DMS153 treated with DMSO at 0.1 percent for 48 hours (cell line): ENCODE results near the gene SPTBN2.
"Not testable (repeated sequence)": the region's sequence is repeated elsewhere in the genome, so short reads cannot be mapped to it uniquely, and the experiment has no call there.

ENCODE experiments used
- DNase-seq: peaks from one replicate; lab custom pipeline; 2025; ENCODE audit not compliant: unreplicated experiment; lab: John Stamatoyannopoulos, UW

Gene SPTBN2

DNA sequence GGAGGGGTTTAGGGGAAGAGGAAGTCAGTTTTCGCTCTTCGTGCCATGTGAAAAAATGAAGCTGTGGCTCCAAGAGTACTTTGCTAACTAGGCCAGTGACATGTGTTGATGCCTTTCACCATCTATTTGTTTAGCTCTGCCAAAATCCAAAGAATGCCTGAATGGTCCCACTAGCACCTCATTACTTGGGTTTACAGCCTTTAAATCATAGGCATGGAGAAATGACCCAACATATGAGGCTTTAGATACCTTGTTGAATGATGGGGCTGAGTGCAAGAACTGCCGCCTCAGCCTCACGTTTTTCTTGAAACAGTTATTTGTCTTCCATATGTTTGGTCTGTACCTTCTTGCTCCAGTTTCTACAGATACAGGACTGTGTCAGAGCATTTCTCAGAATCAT is 82.2 kb downstream of the SPTBN2 start:
- DNase-seq = no peak

DNA sequence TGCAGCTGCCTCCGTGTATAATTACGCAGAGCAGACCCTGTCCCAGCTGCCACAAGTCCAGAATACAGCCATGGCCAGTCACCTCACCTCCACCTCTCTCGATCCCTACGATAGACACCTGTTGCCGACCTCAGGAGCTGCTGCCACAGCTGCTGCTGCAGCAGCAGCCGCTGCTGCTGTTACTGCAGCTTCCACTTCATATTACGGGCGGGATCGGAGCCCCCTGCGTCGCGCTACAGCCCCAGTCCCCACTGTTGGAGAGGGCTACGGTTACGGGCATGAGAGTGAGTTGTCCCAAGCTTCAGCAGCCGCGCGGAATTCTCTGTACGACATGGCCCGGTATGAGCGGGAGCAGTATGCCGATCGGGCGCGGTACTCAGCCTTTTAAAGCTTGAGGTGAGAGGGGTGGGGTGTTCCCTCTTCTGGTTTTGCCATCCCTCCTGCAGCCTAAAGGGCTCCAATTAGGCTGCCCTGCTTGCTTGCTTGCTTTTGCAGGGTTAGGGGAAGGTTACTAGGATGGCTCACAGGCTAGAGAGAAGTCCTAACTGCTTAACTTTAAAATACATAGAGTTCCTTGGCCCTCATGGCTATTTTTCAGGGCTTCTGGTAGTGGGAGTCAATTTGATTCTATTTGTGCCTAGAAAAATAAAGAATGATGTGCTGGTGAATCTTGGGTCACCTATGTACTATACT is 85.1 kb downstream of the SPTBN2 start:
- DNase-seq = no peak

DNA sequence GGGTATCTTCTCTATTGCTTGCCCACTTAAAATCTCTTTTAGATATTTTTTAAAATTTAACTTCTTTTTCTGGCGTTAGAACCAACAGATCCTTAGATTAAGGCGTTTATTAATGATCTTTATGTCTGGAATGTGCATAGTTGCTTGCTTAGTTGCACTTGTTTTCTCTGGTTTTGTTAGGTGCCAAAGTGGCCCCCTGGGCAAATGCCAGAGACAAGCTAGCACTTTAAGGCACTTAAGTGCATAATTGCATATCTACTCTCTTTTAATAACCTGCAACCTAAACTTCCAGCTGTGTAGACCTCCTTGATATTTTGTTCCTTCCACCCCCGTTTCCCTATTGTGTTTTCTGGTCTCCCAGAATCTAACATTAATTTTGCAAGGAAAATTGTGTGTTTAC is 87.2 kb downstream of the SPTBN2 start:
- no peak for DNase-seq

DNA sequence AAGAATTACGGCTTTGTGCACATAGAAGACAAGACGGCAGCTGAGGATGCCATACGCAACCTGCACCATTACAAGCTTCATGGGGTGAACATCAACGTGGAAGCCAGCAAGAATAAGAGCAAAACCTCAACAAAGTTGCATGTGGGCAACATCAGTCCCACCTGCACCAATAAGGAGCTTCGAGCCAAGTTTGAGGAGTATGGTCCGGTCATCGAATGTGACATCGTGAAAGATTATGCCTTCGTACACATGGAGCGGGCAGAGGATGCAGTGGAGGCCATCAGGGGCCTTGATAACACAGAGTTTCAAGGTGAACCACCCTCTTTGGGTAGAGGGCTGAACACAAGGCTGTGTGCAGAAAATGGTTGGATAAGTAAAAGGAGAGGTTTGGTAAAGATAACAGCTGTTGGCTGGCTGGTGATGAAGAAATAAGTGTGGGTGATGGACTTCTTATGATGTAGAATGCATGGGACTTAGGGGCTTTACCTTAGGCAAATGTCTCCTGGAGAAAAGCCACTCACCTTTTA is 89.1 kb downstream of the SPTBN2 start:
- not testable (repeated sequence) for DNase-seq

DNA sequence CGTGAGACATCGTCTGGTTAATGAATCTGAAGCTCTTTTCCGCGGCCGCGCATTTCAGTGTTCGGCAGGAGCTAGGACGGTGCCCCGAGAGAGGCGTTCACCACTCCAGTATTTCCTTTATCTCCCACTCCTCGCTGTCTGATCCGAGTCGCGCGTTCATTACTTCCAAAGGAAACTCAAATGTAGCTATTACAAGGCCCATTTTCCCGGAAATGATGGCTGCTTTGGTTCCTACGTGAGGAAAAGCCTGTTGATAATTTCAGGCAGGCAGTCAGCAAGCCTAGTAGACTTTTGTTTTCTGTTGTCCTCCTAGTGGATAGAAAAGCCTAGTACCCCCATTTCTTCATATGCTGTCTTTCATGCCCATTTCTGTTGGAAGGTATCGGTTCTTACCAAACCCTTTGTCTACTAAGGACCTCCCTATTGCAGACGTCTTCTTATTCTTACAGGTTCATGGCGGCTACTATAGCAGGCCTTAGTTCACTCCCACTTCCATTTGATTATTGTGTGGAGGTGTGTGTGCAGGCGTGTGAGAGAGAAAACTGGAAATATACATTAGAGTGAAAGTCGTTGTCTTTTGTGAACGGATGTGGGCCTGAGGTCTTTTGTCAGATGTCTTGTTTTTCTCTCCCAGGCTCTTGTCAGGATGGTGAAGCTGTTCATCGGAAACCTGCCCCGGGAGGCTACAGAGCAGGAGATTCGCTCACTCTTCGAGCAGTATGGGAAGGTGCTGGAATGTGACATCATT is 89.8 kb downstream of the SPTBN2 start:
- no peak for DNase-seq

DNA sequence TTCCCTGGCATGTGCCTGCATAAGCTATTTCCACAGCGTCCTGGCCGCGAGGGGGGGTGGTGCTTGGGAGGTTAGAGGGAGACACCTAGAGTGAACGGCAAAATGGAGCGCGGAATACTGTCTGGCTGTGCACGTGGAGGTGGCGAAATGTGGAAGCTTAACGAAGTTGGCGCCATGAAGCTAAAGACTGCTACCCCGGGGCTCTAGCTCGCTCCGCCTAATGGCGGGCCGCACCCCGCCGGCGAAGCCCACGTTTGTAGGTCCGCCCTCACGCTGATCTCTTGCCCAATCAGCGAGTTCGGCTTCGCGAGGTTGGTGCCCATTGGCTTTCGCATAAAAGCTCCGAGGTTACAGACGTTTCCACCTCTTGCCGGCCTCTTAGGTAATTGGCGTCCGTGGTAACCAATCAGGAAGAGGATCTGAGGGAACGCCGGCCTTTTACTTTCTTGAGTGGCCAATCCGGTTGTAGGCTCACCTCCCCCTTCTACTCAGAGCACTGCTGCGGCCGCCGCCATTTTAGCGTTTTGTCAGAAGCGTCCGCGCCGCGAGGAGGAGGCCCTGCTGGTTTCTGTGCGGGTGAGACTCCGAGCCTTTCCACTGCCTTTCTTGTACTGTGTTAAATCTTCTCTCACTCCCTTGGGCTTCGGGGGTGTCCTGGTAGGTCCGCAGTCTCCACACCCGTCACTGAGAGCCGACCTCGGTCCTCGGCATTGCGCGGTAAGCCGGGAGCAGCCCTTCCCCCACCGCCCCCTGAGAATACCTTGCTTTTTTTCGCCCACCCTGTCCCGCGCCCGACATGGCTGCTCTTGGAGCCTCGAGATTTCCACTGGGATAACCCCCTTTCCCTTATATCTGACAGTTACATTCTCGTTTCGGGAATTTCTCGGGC is 90.6 kb downstream of the SPTBN2 start, which contains the start of gene RBM4:
RBM4 (plus strand) TSS at position 527 of the 889 bp plus-strand sequence. CDS start 1,009 bp downstream, outside the sequence.
- DNase-seq = peak; percentile 99

DNA sequence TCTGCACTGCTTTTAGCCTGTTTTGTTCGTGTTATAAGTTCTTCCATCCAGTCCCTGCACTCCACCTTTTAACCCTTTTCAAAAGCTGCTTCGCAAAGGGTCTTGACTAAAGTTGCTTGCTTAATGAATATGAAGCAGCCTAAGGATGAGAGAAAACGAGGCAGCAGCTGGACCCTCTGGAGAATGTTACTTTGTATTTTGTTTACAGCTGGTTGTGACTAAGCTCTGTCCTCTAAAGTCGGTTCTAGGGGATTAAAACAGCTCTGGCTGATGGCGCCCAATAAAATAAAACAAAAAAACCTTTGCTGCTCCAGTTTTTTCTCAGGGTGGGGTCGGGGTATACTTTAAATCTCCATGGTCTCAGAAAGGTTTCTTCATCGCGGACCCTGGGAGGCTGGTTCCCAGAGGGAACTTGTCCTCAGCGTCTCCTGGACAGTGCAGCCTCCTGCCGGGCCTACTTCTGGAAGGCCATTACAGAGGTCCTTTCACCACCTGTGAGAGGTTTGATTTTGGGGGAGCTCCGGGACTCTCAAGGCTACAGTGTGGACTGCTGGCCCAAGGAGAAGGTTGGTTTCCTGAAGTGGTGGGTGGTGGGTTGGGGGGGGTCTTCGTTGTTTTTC is 91.3 kb downstream of the SPTBN2 start:
- no peak for DNase-seq

DNA sequence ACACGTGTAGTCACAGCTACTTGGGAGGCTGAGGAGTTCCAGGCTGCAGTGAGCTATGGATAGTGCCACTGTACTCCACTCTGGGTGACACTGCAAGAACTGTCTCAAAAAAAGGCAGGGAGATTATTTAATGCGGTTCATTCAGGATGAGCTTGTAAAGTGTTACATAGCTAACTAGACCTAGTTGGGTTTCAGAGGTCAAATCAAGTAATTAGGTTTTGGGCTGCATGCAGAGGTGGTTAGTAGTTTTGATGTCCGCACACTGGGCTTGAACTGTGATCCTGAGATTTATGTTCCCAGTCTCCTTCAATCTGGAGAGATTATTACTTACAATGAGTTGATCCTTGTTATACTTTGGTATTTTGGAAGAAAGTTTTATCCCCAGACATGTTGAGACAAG is 92.6 kb downstream of the SPTBN2 start:
- DNase-seq = no peak
